Esophagus muscularis mucosa (tissue), 3 donors: ENCODE data around the gene ZNF234.

ENCODE experiments used
- POLR2A ChIP-seq: fragments of 450-650 bp; IDR thresholded peaks from one replicate; pipeline ENCODE4 v1.6.1; 2017; ENCODE audit warnings: antibody characterized with exemption, moderate library complexity, mild to moderate bottlenecking, low read depth
- POLR2AphosphoS5 ChIP-seq, 2 donors: sonication (generic); formaldehyde crosslinking; IDR thresholded peaks; one replicate each; pipeline ENCODE4 v1.6.1; 2017; ENCODE audit warnings: antibody characterized with exemption in 2 of 2
- TF ChIP-seq, protein P1 (sequence below), 3 experiments: fragments of 200-600 bp in 2 of 3; fragments of 450-650 bp in 1 of 3; sonication (generic) in 2 of 3; IDR thresholded peaks; one replicate each; pipeline ENCODE4 v1.5.1; 2017 to 2019; ENCODE audit warnings: antibody characterized with exemption in 3 of 3, mild to moderate bottlenecking in 2 of 3, moderate library complexity in 1 of 3

DNA sequence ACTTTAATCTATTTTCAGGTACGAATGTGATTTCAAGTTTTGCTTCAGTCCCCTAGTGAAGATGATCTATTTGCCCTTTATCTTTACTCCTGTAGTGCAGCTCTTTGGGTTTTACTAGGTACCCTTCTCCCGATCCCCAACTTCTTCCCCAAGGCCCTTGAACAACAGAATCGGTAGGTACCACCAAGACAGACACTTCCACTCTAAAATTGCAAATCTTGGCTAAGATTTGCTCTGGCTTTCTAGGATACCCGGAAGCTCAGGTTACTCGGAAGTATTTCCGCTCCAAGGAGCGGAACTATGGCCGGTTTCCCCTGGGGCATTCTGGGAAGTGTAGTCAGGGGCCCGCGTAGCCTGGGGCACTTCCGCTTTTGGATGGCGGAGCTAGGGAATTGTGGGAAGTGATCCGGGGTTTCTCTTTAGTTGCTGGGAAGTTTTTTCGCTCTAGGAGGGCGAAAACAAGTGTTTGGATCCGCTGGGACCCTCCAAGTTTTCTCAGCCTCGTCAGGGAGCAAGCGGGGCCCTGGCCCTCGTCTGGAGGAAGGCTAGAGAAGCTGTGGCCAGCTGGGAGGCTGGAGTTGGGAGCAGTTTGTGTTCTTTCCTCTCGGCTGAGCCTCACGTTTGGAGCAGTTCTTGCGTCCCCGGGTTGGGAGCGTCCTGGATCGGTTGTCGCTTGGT lies 65.9 kb downstream of the ZNF234 start:
- TF ChIP-seq, protein P1, sequence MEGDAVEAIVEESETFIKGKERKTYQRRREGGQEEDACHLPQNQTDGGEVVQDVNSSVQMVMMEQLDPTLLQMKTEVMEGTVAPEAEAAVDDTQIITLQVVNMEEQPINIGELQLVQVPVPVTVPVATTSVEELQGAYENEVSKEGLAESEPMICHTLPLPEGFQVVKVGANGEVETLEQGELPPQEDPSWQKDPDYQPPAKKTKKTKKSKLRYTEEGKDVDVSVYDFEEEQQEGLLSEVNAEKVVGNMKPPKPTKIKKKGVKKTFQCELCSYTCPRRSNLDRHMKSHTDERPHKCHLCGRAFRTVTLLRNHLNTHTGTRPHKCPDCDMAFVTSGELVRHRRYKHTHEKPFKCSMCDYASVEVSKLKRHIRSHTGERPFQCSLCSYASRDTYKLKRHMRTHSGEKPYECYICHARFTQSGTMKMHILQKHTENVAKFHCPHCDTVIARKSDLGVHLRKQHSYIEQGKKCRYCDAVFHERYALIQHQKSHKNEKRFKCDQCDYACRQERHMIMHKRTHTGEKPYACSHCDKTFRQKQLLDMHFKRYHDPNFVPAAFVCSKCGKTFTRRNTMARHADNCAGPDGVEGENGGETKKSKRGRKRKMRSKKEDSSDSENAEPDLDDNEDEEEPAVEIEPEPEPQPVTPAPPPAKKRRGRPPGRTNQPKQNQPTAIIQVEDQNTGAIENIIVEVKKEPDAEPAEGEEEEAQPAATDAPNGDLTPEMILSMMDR (IDR thresholded peaks at IDR 0.05) = no peak
- TF ChIP-seq POLR2AphosphoS5 (IDR thresholded peaks at IDR 0.05) = peak; percentile 53 to 90
- TF ChIP-seq POLR2A = no peak
